Sigmoid colon (tissue), 7 donors: ENCODE results near the gene INTS11. TPM values are rescaled to one million over a fixed set of nuclear protein-coding genes. Genes with fewer than 3 reads are reported as not detected.
A peak's percentile ranks its signal among the peaks of the same experiment; 100 is the strongest.

ENCODE experiments used
- DNase-seq: peaks from one replicate; pipeline ENCODE4 v3.0.0-alpha.2; 2019
- H3K27ac ChIP-seq, 4 donors: fragments of 200-600 bp; sonication (generic); one replicate each; pipeline ENCODE4 v1.5.1; 2016 to 2019; ENCODE audit warnings: mild to moderate bottlenecking in 1 of 4
- H3K27me3 ChIP-seq, 3 donors: fragments of 200-600 bp; sonication (generic); one replicate each; pipeline ENCODE4 v1.5.1; 2019; ENCODE audit warnings: mild to moderate bottlenecking in 1 of 3
- H3K36me3 ChIP-seq, 4 donors: fragments of 200-600 bp; sonication (generic); one replicate each; pipeline ENCODE4 v1.5.1; 2016 to 2019
- H3K4me1 ChIP-seq, 4 donors: fragments of 200-600 bp; sonication (generic); one replicate each; pipeline ENCODE4 v1.5.1; 2017 to 2019
- H3K4me3 ChIP-seq, 4 donors: fragments of 200-600 bp; sonication (generic); one replicate each; pipeline ENCODE4 v1.5.1; 2017 to 2019; ENCODE audit warnings: mild to moderate bottlenecking in 2 of 4, moderate library complexity in 1 of 4
- H3K9me3 ChIP-seq, 4 donors: fragments of 200-600 bp in 3 of 4; sonication (generic) in 3 of 4; one replicate each; pipeline versions ENCODE4 v1.5.1 to v1.6.1; 2013 to 2019
- CTCF ChIP-seq, 4 experiments: fragments of 450-650 bp in 3 of 4; fragments of 200-600 bp in 1 of 4; IDR thresholded peaks; one replicate each; pipeline ENCODE4 v1.5.1; 2016 to 2019; ENCODE audit warnings: antibody characterized with exemption in 4 of 4, mild to moderate bottlenecking in 3 of 4, moderate library complexity in 2 of 4
- EP300 ChIP-seq, 4 donors: sonication (generic); formaldehyde crosslinking; IDR thresholded peaks; one replicate each; pipeline ENCODE4 v1.6.1; 2017; ENCODE audit warnings: antibody characterized with exemption in 4 of 4
- POLR2A ChIP-seq, 2 donors: fragments of 450-650 bp; IDR thresholded peaks; one replicate each; pipeline ENCODE4 v1.6.1; 2016; ENCODE audit warnings: antibody characterized with exemption in 2 of 2, mild to moderate bottlenecking in 2 of 2, moderate library complexity in 2 of 2
- POLR2AphosphoS5 ChIP-seq, 4 donors: sonication (generic); formaldehyde crosslinking; IDR thresholded peaks; one replicate each; pipeline ENCODE4 v1.6.1; 2017; ENCODE audit warnings: antibody characterized with exemption in 4 of 4
- WGBS, 2 donors: extraction: QIAGEN DNeasy Blood & Tissue Kit; methylation state at CpG; one replicate each; pipeline ENCODE4 v1.1.7; 2013; 5-methylcytosine and 5-hydroxymethylcytosine counted together
- intact Hi-C: fragments of 100-400 bp; cut with DNase I; formaldehyde crosslinking; loops from one replicate; pipeline ENCODE4 v1.15.1; 2023
- polyA plus RNA-seq, 3 donors: library from polyadenylated mRNA; stranded (reverse); fragments of 200-250 nt; gene quantifications; one replicate each; pipeline ENCODE4 v1.2.3, GENCODE V29; 2013
- total RNA-seq, 4 donors: library from RNA; depleted of rRNA; stranded (reverse); fragments of >200 nt; gene quantifications; one replicate each; pipeline ENCODE4 v1.1.0, GENCODE V29; 2016
- donor health status: healthy with polysubstance abuse.
- donor health status: Bipolar disorder and iron deficiency.
- donor health status: healthy.

INTS11 gene
- total RNA-seq, result 100 to 1,000 TPM in 1 of 4 donors, 10 to 100 TPM in 3; 83.8 to 135 (median 93.4) TPM
- 100 to 1,000 TPM in 1 of 3 donors, 10 to 100 TPM in 2; 58.3 to 117 (median 62.7) TPM for polyA plus RNA-seq

GRCh38 chr1:1324524-1325287 lies at the start of gene INTS11, which contains the start of gene CPTP:
Gene INTS11 (minus strand): TSS chr1:1324660. CDS start chr1:1324608, 52 bp downstream.
Gene CPTP (plus strand): TSS chr1:1324802. CDS start chr1:1326911, 2,109 bp downstream.
- intact Hi-C loops, result loop anchor here (2.0 kb wide), 1 partner anchor 24 kb away; the partner anchor contains the start of gene DVL1
- WGBS, 2 donors, result 0 to 4% methylated on average over 84 of the region's 84 CpGs
- peaks cover 3 to 59% (median 47%) of the 10 kb centered on the region in 4 donors for H3K4me1 ChIP-seq
- DNase-seq, result peak; percentile 97
- H3K27ac ChIP-seq, result peak within 1 kb of the TSS; percentile 90 to 94 (median 92)
- no peaks in the 10 kb centered on the region for H3K27me3 ChIP-seq
- H3K9me3 ChIP-seq, result no peaks in the 10 kb centered on the region
- TF ChIP-seq CTCF (IDR thresholded peaks at IDR 0.05), result no peak
- TF ChIP-seq POLR2A (IDR thresholded peaks at IDR 0.05), result peak; percentile 53 to 79
- TF ChIP-seq EP300 (IDR thresholded peaks at IDR 0.05), result no peak
- peak; percentile 90 to 96 (median 94) for TF ChIP-seq POLR2AphosphoS5 (IDR thresholded peaks at IDR 0.05)
- H3K36me3 ChIP-seq, result peaks cover 8 to 44% (median 16%) of the 10 kb centered on the region in 4 donors
- peak within 1 kb of the TSS; percentile 87 to 100 (median 98) for H3K4me3 ChIP-seq

- no peak for DNase-seq
- Histone ChIP-seq H3K4me1 (peaks cover 2 to 41% (median 34%) of the 10 kb centered on the region in 4 donors), H3K27ac (peak overlapping the region; percentile 92 to 98 (median 95)), H3K9me3 (no peaks in the 10 kb centered on the region), H3K27me3 (no peaks in the 10 kb centered on the region), H3K36me3 (peaks cover 0 to 15% (median 4%) of the 10 kb centered on the region in 4 donors), H3K4me3 (peak overlapping the region; percentile 69 to 100 (median 96))
- 49 to 54% methylated on average over 52 of the region's 52 CpGs for WGBS, 2 donors
- no peak for TF ChIP-seq POLR2A (IDR thresholded peaks at IDR 0.05)
- TF ChIP-seq EP300 (IDR thresholded peaks at IDR 0.05), result no peak
- TF ChIP-seq CTCF (IDR thresholded peaks at IDR 0.05), result no peak
- no peak for TF ChIP-seq POLR2AphosphoS5 (IDR thresholded peaks at IDR 0.05)
- intact Hi-C loops, result loop anchor here (2.0 kb wide), 2 partner anchors 25 to 65 kb away; partner anchors contain the start of genes DVL1 and PUSL1
These were observed 49.5 kb upstream of the INTS11 start for GRCh38 chr1:1373815-1374588.

GRCh38 chr1:1373051-1373814 lies 48.8 kb upstream of the INTS11 start:
- no peaks in the 10 kb centered on the region for H3K27me3 ChIP-seq
- WGBS, 2 donors, result 82 to 90% methylated on average over 26 of the region's 26 CpGs
- H3K36me3 ChIP-seq, result peaks cover 0 to 15% (median 4%) of the 10 kb centered on the region in 4 donors
- peak overlapping the region in 2 of 4 donors; percentile 19 to 98 for H3K27ac ChIP-seq
- intact Hi-C loops, result loop anchor here (2.0 kb wide), 1 partner anchor 24 kb away; the partner anchor contains the start of gene DVL1
- DNase-seq, result no peak
- H3K4me1 ChIP-seq, result peaks cover 2 to 41% (median 34%) of the 10 kb centered on the region in 4 donors
- no peak for TF ChIP-seq EP300 (IDR thresholded peaks at IDR 0.05)
- TF ChIP-seq POLR2AphosphoS5 (IDR thresholded peaks at IDR 0.05), result no peak
- no peak for TF ChIP-seq CTCF (IDR thresholded peaks at IDR 0.05)
- TF ChIP-seq POLR2A (IDR thresholded peaks at IDR 0.05), result no peak
- H3K9me3 ChIP-seq, result no peaks in the 10 kb centered on the region
- H3K4me3 ChIP-seq, result no peak overlapping the region
